SH-SY5Y (cell line): ENCODE results near the gene CTDP1.

Source experiments
- GATA2 ChIP-seq: IDR thresholded peaks from 2 replicates; pipeline ENCODE4 v1.6.1; 2011; ENCODE audit warnings: mild to moderate bottlenecking, low read depth, low read length
- GATA3 ChIP-seq: IDR thresholded peaks from 2 replicates; pipeline ENCODE4 v1.6.1; 2011; ENCODE audit warnings: low read depth, mild to moderate bottlenecking, low read length, moderate library complexity

Gene CTDP1

GRCh38 chr18:79779021-79779699 lies 99.6 kb downstream of the CTDP1 start:
- TF ChIP-seq GATA3 (no peak), GATA2 (no peak)

- TF ChIP-seq GATA2: no peak
- TF ChIP-seq GATA3: no peak
These were observed 100.1 kb downstream of the CTDP1 start for GRCh38 chr18:79779700-79780190.

- TF ChIP-seq GATA2 (no peak), GATA3 (no peak)
These were observed 100.9 kb downstream of the CTDP1 start for GRCh38 chr18:79780547-79780946.

- TF ChIP-seq GATA2 (no peak), GATA3 (no peak)
These were observed 101.8 kb downstream of the CTDP1 start for GRCh38 chr18:79781331-79781941.

GRCh38 chr18:79782566-79783308 lies 103.1 kb downstream of the CTDP1 start:
- no peak for TF ChIP-seq GATA2

GRCh38 chr18:79784071-79784913 lies 104.7 kb downstream of the CTDP1 start:
- TF ChIP-seq GATA2 (no peak), GATA3 (no peak)

- TF ChIP-seq GATA3 (no peak), GATA2 (no peak)
These were observed 105.6 kb downstream of the CTDP1 start for GRCh38 chr18:79784965-79785770.

GRCh38 chr18:79785831-79786230 lies 106.2 kb downstream of the CTDP1 start:
- TF ChIP-seq GATA2 (no peak), GATA3 (no peak)

- no peak for TF ChIP-seq GATA3
- TF ChIP-seq GATA2: no peak
These were observed 106.7 kb downstream of the CTDP1 start for GRCh38 chr18:79786304-79786703.

- TF ChIP-seq GATA3 (no peak), GATA2 (no peak)
These were observed 107.4 kb downstream of the CTDP1 start for GRCh38 chr18:79786786-79787526.

- TF ChIP-seq GATA3: no peak
- TF ChIP-seq GATA2: no peak
These were observed 107.9 kb downstream of the CTDP1 start for GRCh38 chr18:79787527-79787864.

- TF ChIP-seq GATA2 (no peak), GATA3 (no peak)
These were observed 108.5 kb downstream of the CTDP1 start for GRCh38 chr18:79787865-79788733.
